Lung (tissue), 12 donors: ENCODE data around the gene NIPAL4. TPM values are rescaled to one million over a fixed set of nuclear protein-coding genes. Genes with fewer than 3 reads are reported as not detected.

ENCODE experiments used
- ATAC-seq: fragments of 200-7000 bp; cut with Tn5 transposase; one replicate; pipeline ENCODE4 v1.9.1; 2020; ENCODE audit warnings: moderate number of reproducible peaks; ENCODE audit not compliant: insufficient read depth, low FRiP score
- DNase-seq, 3 donors: peaks; one replicate each; pipeline ENCODE4 v3.0.0-alpha.2; 2013 to 2017
- H3K27ac ChIP-seq, 2 donors: one replicate each; pipeline ENCODE4 v1.5.1; 2013; ENCODE audit warnings: mild to moderate bottlenecking in 2 of 2, moderate library complexity in 2 of 2, control low read depth in 1 of 2, inconsistent platforms in 1 of 2, low read depth in 1 of 2, low read length in 1 of 2
- H3K27me3 ChIP-seq, 3 donors: one replicate each; pipeline ENCODE4 v1.5.1; 2013; ENCODE audit warnings: low read length in 2 of 3; ENCODE audit not compliant: control insufficient read depth in 3 of 3, insufficient read depth in 3 of 3
- H3K36me3 ChIP-seq, 4 donors: one replicate each; pipeline ENCODE4 v1.5.1; 2013; ENCODE audit warnings: low read length in 4 of 4, mild to moderate bottlenecking in 1 of 4, moderate library complexity in 1 of 4; ENCODE audit not compliant: control insufficient read depth in 4 of 4, insufficient read depth in 4 of 4
- H3K4me1 ChIP-seq, 5 donors: one replicate each; pipeline ENCODE4 v1.5.1; 2013; ENCODE audit warnings: low read length in 5 of 5, mild to moderate bottlenecking in 2 of 5, moderate library complexity in 1 of 5; ENCODE audit not compliant: control insufficient read depth in 5 of 5, insufficient read depth in 5 of 5
- H3K4me3 ChIP-seq: one replicate; pipeline ENCODE4 v1.5.1; 2013; ENCODE audit warnings: mild to moderate bottlenecking, control low read depth, moderate library complexity
- H3K9ac ChIP-seq, 2 donors: one replicate each; pipeline ENCODE4 v1.5.1; 2013; ENCODE audit warnings: low read length in 2 of 2, control low read depth in 1 of 2; ENCODE audit not compliant: insufficient read depth in 1 of 2
- H3K9me3 ChIP-seq, 4 donors: one replicate each; pipeline ENCODE4 v1.5.1; 2013; ENCODE audit warnings: low read length in 3 of 4, mild to moderate bottlenecking in 1 of 4, moderate library complexity in 1 of 4; ENCODE audit not compliant: control insufficient read depth in 4 of 4, insufficient read depth in 3 of 4
- CTCF ChIP-seq: IDR thresholded peaks from 2 replicates; pipeline ENCODE4 v1.5.1; 2012; ENCODE audit warnings: mild to moderate bottlenecking; ENCODE audit errors: control extremely low read depth, extremely low read depth
- WGBS, 2 donors: extraction: QIAGEN DNeasy Blood & Tissue Kit; methylation state at CpG; one replicate each; pipeline ENCODE4 v1.1.7; 2013; 5-methylcytosine and 5-hydroxymethylcytosine counted together
- polyA plus RNA-seq, 2 donors: library from polyadenylated mRNA; stranded (reverse); fragments of 200-250 nt; gene quantifications; one replicate each; pipeline ENCODE4 v1.2.1, GENCODE V29; 2013
- total RNA-seq, 2 donors: library from RNA; depleted of rRNA in 1 of 2; stranded (reverse); fragments of >200 nt in 1 of 2; gene quantifications; one replicate each; pipeline ENCODE4 v1.2.1, GENCODE V29; 2014 to 2021
- donor health status: control.
- donor health status: control.
- donor health status: Bipolar disorder and iron deficiency.
- donor health status: healthy.
- donor health status: DM: yes; HTN: yes; CAD: no.

Gene NIPAL4
- total and polyA plus RNA-seq, 4 donors = 0.04 to 1.7 (median 0.36) TPM

GRCh38 chr5:157520911-157521703 is 61.1 kb downstream of the NIPAL4 start:
- DNase-seq = peak in 1 of 3 donors; percentile 33
- WGBS, 2 donors = 67 to 71% methylated on average over 9 of the region's 9 CpGs
- Histone ChIP-seq H3K9ac (no peak overlapping the region), H3K4me3 (no peak overlapping the region), H3K27ac (peak overlapping the region; percentile 21 to 66), H3K9me3 (no peaks in the 10 kb centered on the region), H3K36me3 (peaks cover 0 to 5% (median 0%) of the 10 kb centered on the region in 4 donors), H3K27me3 (no peaks in the 10 kb centered on the region), H3K4me1 (peaks cover 0 to 17% (median 11%) of the 10 kb centered on the region in 5 donors)
- no peak for TF ChIP-seq CTCF
- ATAC-seq = no peak

- Histone ChIP-seq H3K27ac (peak overlapping the region; percentile 21 to 50), H3K9ac (no peak overlapping the region), H3K9me3 (no peaks in the 10 kb centered on the region), H3K27me3 (no peaks in the 10 kb centered on the region), H3K36me3 (peaks cover 0 to 5% (median 0%) of the 10 kb centered on the region in 4 donors), H3K4me3 (no peak overlapping the region), H3K4me1 (peaks cover 0 to 12% (median 8%) of the 10 kb centered on the region in 5 donors)
- WGBS, 2 donors = 76 to 91% methylated on average over 5 of the region's 5 CpGs
- peak; percentile 10 for ATAC-seq
- no peak for DNase-seq
- TF ChIP-seq CTCF = no peak
These were observed 61.7 kb downstream of the NIPAL4 start for GRCh38 chr5:157521704-157522029.

GRCh38 chr5:157523976-157524375 is 64.0 kb downstream of the NIPAL4 start:
- Histone ChIP-seq H3K27me3 (no peaks in the 10 kb centered on the region), H3K36me3 (peaks cover 0 to 3% (median 0%) of the 10 kb centered on the region in 4 donors), H3K9ac (no peak overlapping the region), H3K9me3 (no peaks in the 10 kb centered on the region), H3K4me1 (peaks cover 0 to 14% (median 9%) of the 10 kb centered on the region in 5 donors), H3K27ac (peak overlapping the region in 1 of 2 donors; percentile 26), H3K4me3 (no peak overlapping the region)
- WGBS, 2 donors = 69 to 72% methylated on average over 4 of the region's 4 CpGs
- ATAC-seq = no peak
- TF ChIP-seq CTCF = no peak
- DNase-seq = no peak

Other genes with a start within 250 kb of the NIPAL4 start
- gene CYFIP2, start 194.1 kb upstream of the NIPAL4 start, total RNA-seq = 10 to 100 TPM; 35.1 to 46.3 TPM
- gene CYFIP2, start 194.1 kb upstream of the NIPAL4 start, polyA plus RNA-seq = 10 to 100 TPM; 24.9 to 38.9 TPM
- 10 to 100 TPM; 15.7 to 17.6 TPM for gene ADAM19, start 115.6 kb downstream of the NIPAL4 start, total RNA-seq
- gene ADAM19, start 115.6 kb downstream of the NIPAL4 start, polyA plus RNA-seq = 10 to 100 TPM in 1 of 2 donors, 1 to 10 TPM in 1; 3.1 to 10.1 TPM
- gene SOX30, start 192.2 kb downstream of the NIPAL4 start, total RNA-seq = under 1 TPM in 1 of 2 donors, not detected in 1; 0.43 TPM
- under 1 TPM; 0.06 to 0.07 TPM for gene SOX30, start 192.2 kb downstream of the NIPAL4 start, polyA plus RNA-seq
- gene C5orf52, start 211.3 kb downstream of the NIPAL4 start, total RNA-seq = not detected
- under 1 TPM in 1 of 2 donors, not detected in 1; 0.09 TPM for gene C5orf52, start 211.3 kb downstream of the NIPAL4 start, polyA plus RNA-seq